Adrenal gland (tissue), 12 donors: ENCODE results near the gene SAPCD1. TPM values are rescaled to one million over a fixed set of nuclear protein-coding genes. Genes with fewer than 3 reads are reported as not detected.

Source experiments
- DNase-seq, 7 donors: peaks; one replicate each; pipeline ENCODE4 v3.0.0-alpha.2; 2019 to 2020
- H3K27ac ChIP-seq, 5 donors: fragments of 200-600 bp; sonication (generic) in 4 of 5; 1 replicate in 3 of 5; 2 replicates in 2 of 5; pipeline versions ENCODE4 v1.5.1 to v1.8.0; 2016 to 2020; ENCODE audit warnings: mild to moderate bottlenecking in 1 of 5
- H3K27me3 ChIP-seq: fragments of 200-600 bp; 2 replicates; pipeline ENCODE4 v1.8.0; 2021
- H3K36me3 ChIP-seq, 2 donors: fragments of 200-600 bp; replicated peaks in 1 of 2; 1 replicate in 1 of 2; 2 replicates in 1 of 2; pipeline versions ENCODE4 v1.5.1 to v1.8.0; 2018 to 2022
- H3K4me1 ChIP-seq, 2 donors: fragments of 200-600 bp; replicated peaks in 1 of 2; 1 replicate in 1 of 2; 2 replicates in 1 of 2; pipeline versions ENCODE4 v1.5.1 to v1.8.0; 2018 to 2021
- H3K4me3 ChIP-seq, 4 donors: fragments of 200-600 bp; sonication (generic) in 3 of 4; one replicate each; pipeline ENCODE4 v1.5.1; 2016 to 2018
- H3K9me3 ChIP-seq, 3 donors: fragments of 200-600 bp; sonication (generic) in 1 of 3; replicated peaks in 1 of 3; 1 replicate in 2 of 3; 2 replicates in 1 of 3; pipeline versions ENCODE4 v1.5.1 to v1.8.0; 2016 to 2021
- CTCF ChIP-seq, 6 experiments: fragments of 450-650 bp in 4 of 6; fragments of 200-600 bp in 2 of 6; sonication (generic) in 1 of 6; IDR thresholded peaks; 1 replicate in 5 of 6; 2 replicates in 1 of 6; pipeline versions ENCODE4 v1.5.1 to v1.8.0; 2016 to 2021; ENCODE audit warnings: antibody characterized with exemption in 6 of 6, mild to moderate bottlenecking in 2 of 6, moderate library complexity in 1 of 6
- POLR2A ChIP-seq, 2 donors: fragments of 450-650 bp; IDR thresholded peaks; one replicate each; pipeline ENCODE4 v1.6.1; 2017; ENCODE audit warnings: antibody characterized with exemption in 2 of 2, mild to moderate bottlenecking in 2 of 2, moderate library complexity in 1 of 2
- WGBS, 4 donors: extraction: QIAGEN DNeasy Blood & Tissue Kit in 2 of 4; methylation state at CpG; one replicate each; pipeline versions ENCODE4 v1.1.5 to v1.1.7; 2013 to 2017; 5-methylcytosine and 5-hydroxymethylcytosine counted together
- intact Hi-C, 2 donors: fragments of 100-400 bp; cut with DNase I; formaldehyde crosslinking; loops; one replicate each; pipeline versions ENCODE4 v1.14.1 to v1.15.0; 2022 to 2023
- polyA plus RNA-seq, 3 donors: library from polyadenylated mRNA; stranded (reverse); fragments of 200-250 nt in 2 of 3; fragments of 350-450 nt in 1 of 3; fragmentation: Illumina TruSeq in 1 of 3; extraction: RNeasy Lipid Tissue Mini Kit (QIAGEN cat#74804) in 1 of 3; gene quantifications; one replicate each; pipeline ENCODE4 v1.2.3, GENCODE V29; 2013 to 2014
- total RNA-seq, 9 donors: library from RNA; depleted of rRNA in 4 of 9; stranded (reverse); fragments of >200 nt in 4 of 9; fragments of 120-200 nt in 1 of 9; fragmentation: NEBNext Ultra II Directional in 1 of 9; extraction: Animal tissue kit (Norgen Biotek cat#: 25700) in 1 of 9; gene quantifications; one replicate each; pipeline versions ENCODE4 v1.1.0 to v1.2.4, GENCODE V29; 2013 to 2023
- donor health status: healthy with polysubstance abuse.
- donor health status: Bipolar disorder and iron deficiency.
- donor health status: DM: yes; HTN: yes; CAD: no.
- donor health status: DM: no; HTN: no; CAD: no.
- donor health status: DM: no; HTN: no; CAD: no.
- donor health status: DM: yes; HTN: yes; CAD: no.

The SAPCD1 gene
- total and polyA plus RNA-seq, 12 donors: 0.46 to 17.2 (median 0.96) TPM; not detected in 5

GRCh38 chr6:31770860-31771259, 8.4 kb downstream of the SAPCD1 start:
- no peaks in the 10 kb centered on the region for H3K4me1 ChIP-seq
- WGBS, 4 donors: 77 to 94% (median 86%) methylated on average over 2 of the region's 2 CpGs
- intact Hi-C loops: no loop called here
- H3K27ac ChIP-seq: no peak overlapping the region
- H3K36me3 ChIP-seq: no peaks in the 10 kb centered on the region
- DNase-seq: no peak
- H3K4me3 ChIP-seq: no peak overlapping the region
- no peak for TF ChIP-seq POLR2A (IDR thresholded peaks at IDR 0.05)
- TF ChIP-seq CTCF (IDR thresholded peaks at IDR 0.05): no peak
- no peaks in the 10 kb centered on the region for H3K27me3 ChIP-seq
- H3K9me3 ChIP-seq: no peaks in the 10 kb centered on the region

GRCh38 chr6:31771992-31772358, 9.5 kb downstream of the SAPCD1 start:
- Histone ChIP-seq H3K9me3 (no peaks in the 10 kb centered on the region), H3K27ac (no peak overlapping the region), H3K36me3 (no peaks in the 10 kb centered on the region), H3K27me3 (no peaks in the 10 kb centered on the region), H3K4me3 (no peak overlapping the region), H3K4me1 (peaks cover 2 to 4% of the 10 kb centered on the region in 2 donors)
- DNase-seq: no peak
- no peak for TF ChIP-seq CTCF (IDR thresholded peaks at IDR 0.05)
- no peak for TF ChIP-seq POLR2A (IDR thresholded peaks at IDR 0.05)
- intact Hi-C loops: no loop called here
- 64 to 75% (median 65%) methylated on average over 4 of the region's 4 CpGs for WGBS, 4 donors

GRCh38 chr6:31775184-31775583, 12.7 kb downstream of the SAPCD1 start:
- Histone ChIP-seq H3K4me1 (peaks cover 6 to 8% of the 10 kb centered on the region in 2 donors), H3K36me3 (peaks cover 0 to 19% of the 10 kb centered on the region in 2 donors), H3K27ac (no peak overlapping the region), H3K9me3 (no peaks in the 10 kb centered on the region), H3K4me3 (no peak overlapping the region), H3K27me3 (no peaks in the 10 kb centered on the region)
- WGBS, 4 donors: 67 to 82% (median 74%) methylated on average over 3 to 4 of the region's 4 CpGs
- no peak for DNase-seq
- no peak for TF ChIP-seq CTCF (IDR thresholded peaks at IDR 0.05)
- no peak for TF ChIP-seq POLR2A (IDR thresholded peaks at IDR 0.05)
- intact Hi-C loops: no loop called here

GRCh38 chr6:31775633-31776484, 13.4 kb downstream of the SAPCD1 start:
- no peak for DNase-seq
- peaks cover 6 to 8% of the 10 kb centered on the region in 2 donors for H3K4me1 ChIP-seq
- no peak overlapping the region for H3K27ac ChIP-seq
- H3K36me3 ChIP-seq: peaks cover 0 to 26% of the 10 kb centered on the region in 2 donors
- H3K9me3 ChIP-seq: no peaks in the 10 kb centered on the region
- no peak overlapping the region for H3K4me3 ChIP-seq
- TF ChIP-seq CTCF (IDR thresholded peaks at IDR 0.05) (no peak), POLR2A (IDR thresholded peaks at IDR 0.05) (no peak)
- intact Hi-C loops: no loop called here
- no peaks in the 10 kb centered on the region for H3K27me3 ChIP-seq
- WGBS, 4 donors: 74 to 92% (median 83%) methylated on average over 19 to 32 of the region's 32 CpGs
